Ishikawa (cell line): ENCODE data around the gene OR2T8.

Experiments used
- CEBPB ChIP-seq: IDR thresholded peaks from 2 replicates; pipeline ENCODE4 v1.6.1; 2012
- CREB1 ChIP-seq: IDR thresholded peaks from 2 replicates; pipeline ENCODE4 v1.6.1; 2012; ENCODE audit warnings: low read depth
- EGR1 ChIP-seq: IDR thresholded peaks from 2 replicates; pipeline ENCODE4 v1.6.1; 2012
- FOXM1 ChIP-seq: IDR thresholded peaks from 2 replicates; pipeline ENCODE4 v1.6.1; 2012; ENCODE audit warnings: low read depth, borderline replicate concordance
- NFIC ChIP-seq: IDR thresholded peaks from 2 replicates; pipeline ENCODE4 v1.6.1; 2012
- RAD21 ChIP-seq: IDR thresholded peaks from 2 replicates; pipeline ENCODE4 v1.6.1; 2012; ENCODE audit warnings: low read depth
- TAF1 ChIP-seq: IDR thresholded peaks from 2 replicates; pipeline ENCODE4 v1.6.1; 2012; ENCODE audit warnings: low read depth, mild to moderate bottlenecking
- ZBTB7A ChIP-seq: IDR thresholded peaks from 2 replicates; pipeline ENCODE4 v1.6.1; 2012; ENCODE audit warnings: low read depth

DNA sequence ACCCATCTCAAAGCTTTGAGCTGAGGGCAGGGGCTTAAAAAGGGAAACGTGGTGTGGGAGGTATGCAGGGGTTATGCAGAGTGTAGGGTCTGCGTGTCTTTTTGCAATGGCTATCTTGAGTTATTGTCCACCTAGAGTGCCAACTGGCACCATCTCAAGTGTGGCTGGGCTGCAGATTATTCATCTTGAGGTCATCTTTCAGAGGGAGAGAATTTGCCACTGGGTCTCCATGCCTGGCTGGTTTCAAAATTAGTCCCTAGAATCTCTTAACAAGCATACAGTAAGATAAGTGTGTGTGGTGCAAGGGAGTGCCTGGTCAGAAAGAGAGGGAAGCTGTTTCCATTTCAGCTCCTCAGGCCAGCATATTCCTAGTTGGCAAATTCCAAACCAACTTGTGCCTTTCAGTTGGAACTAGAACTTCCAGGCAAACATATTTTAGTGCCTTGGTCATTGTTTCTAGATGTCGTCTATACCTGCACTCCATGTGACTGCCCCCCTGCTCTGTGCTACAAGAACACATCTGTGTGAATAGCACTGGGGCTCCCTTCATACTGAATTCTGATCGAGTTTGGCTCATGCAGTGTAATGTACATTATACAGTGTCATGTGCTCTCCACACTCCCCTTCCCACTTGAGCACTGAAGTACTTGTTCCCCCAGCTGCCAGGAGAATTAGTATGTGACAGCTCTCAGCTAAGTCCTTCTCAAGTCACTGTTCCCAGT, 5.0 kb upstream of the OR2T8 start:
- TF ChIP-seq ZBTB7A (no peak), FOXM1 (no peak), NFIC (no peak), CREB1 (no peak), RAD21 (no peak), EGR1 (no peak), TAF1 (no peak), CEBPB (no peak)
